SKM-1 treated with dmso at 0.1 percent for 144 hours (cell line): Measurements from ENCODE around the gene KCNS3.
A peak's percentile ranks its signal among the peaks of the same experiment; 100 is the strongest.
"Not testable (repeated sequence)": the region's sequence is repeated elsewhere in the genome, so short reads cannot be mapped to it uniquely, and the experiment has no call there.

Experiments
- DNase-seq: peaks from one replicate; lab custom pipeline; 2025; ENCODE audit not compliant: unreplicated experiment; lab: John Stamatoyannopoulos, UW

The KCNS3 gene

GRCh38 chr2:17940091-17940630, 61.7 kb downstream of the KCNS3 start:
- no peak for DNase-seq

- no peak for DNase-seq
Observed at GRCh38 chr2:17943444-17943843, 65.0 kb downstream of the KCNS3 start.

- DNase-seq = no peak
Observed at GRCh38 chr2:17947113-17947512, 68.6 kb downstream of the KCNS3 start.

- DNase-seq = no peak
Observed at GRCh38 chr2:17950006-17950405, 71.5 kb downstream of the KCNS3 start.

GRCh38 chr2:17951563-17951962, 73.1 kb downstream of the KCNS3 start:
- DNase-seq = no peak

GRCh38 chr2:17958466-17959092, 80.1 kb downstream of the KCNS3 start:
- DNase-seq = no peak

GRCh38 chr2:17959356-17959755, 80.9 kb downstream of the KCNS3 start:
- no peak for DNase-seq

- no peak for DNase-seq
Observed at GRCh38 chr2:17959833-17960232, 81.4 kb downstream of the KCNS3 start.

- no peak for DNase-seq
Observed at GRCh38 chr2:17960925-17961324, 82.5 kb downstream of the KCNS3 start.

- DNase-seq = no peak
Observed at GRCh38 chr2:17961789-17962188, 83.3 kb downstream of the KCNS3 start.

- no peak for DNase-seq
Observed at GRCh38 chr2:17962876-17963275, 84.4 kb downstream of the KCNS3 start.

- not testable (repeated sequence) for DNase-seq
Observed at GRCh38 chr2:17963571-17963970, 85.1 kb downstream of the KCNS3 start.

- DNase-seq = no peak
Observed at GRCh38 chr2:17965196-17965595, 86.7 kb downstream of the KCNS3 start.

- peak; percentile 16 for DNase-seq
Observed at GRCh38 chr2:17966798-17967197, 88.3 kb downstream of the KCNS3 start.

- no peak for DNase-seq
Observed at GRCh38 chr2:17969661-17970060, 91.2 kb downstream of the KCNS3 start.

- no peak for DNase-seq
Observed at GRCh38 chr2:17971531-17972125, 93.2 kb downstream of the KCNS3 start.

GRCh38 chr2:17972991-17973390, 94.5 kb downstream of the KCNS3 start:
- no peak for DNase-seq

GRCh38 chr2:17975401-17975800, 96.9 kb downstream of the KCNS3 start:
- DNase-seq = no peak

- no peak for DNase-seq
Observed at GRCh38 chr2:17976871-17977746, 98.6 kb downstream of the KCNS3 start.

GRCh38 chr2:17979707-17980106, 101.2 kb downstream of the KCNS3 start:
- DNase-seq = no peak

GRCh38 chr2:17981936-17982335, 103.5 kb downstream of the KCNS3 start:
- no peak for DNase-seq
